Measurements from ENCODE around the gene AFAP1.

The AFAP1 gene

DNA sequence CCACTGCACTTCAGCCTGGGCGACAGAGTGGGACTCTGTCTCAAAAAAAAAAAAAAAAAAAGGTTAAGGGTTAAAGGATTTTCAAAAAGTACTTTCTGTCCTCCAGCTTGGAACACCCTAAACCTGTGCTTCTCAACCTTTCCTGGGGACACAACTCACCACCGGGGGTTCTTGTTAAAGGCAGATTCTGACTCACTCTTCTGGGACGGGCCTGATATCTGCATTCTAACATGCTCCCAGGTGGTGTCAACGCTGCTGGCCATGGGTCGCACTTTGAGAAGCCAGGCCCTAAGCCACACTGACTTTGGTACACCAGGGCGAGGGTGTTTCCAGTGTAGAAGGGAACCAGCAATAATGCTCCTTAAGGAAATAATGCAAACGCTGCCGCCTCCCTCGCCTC, 46.1 kb downstream of the AFAP1 start:
- no peak for DNase-seq (ENCODE audit: low read depth)

DNA sequence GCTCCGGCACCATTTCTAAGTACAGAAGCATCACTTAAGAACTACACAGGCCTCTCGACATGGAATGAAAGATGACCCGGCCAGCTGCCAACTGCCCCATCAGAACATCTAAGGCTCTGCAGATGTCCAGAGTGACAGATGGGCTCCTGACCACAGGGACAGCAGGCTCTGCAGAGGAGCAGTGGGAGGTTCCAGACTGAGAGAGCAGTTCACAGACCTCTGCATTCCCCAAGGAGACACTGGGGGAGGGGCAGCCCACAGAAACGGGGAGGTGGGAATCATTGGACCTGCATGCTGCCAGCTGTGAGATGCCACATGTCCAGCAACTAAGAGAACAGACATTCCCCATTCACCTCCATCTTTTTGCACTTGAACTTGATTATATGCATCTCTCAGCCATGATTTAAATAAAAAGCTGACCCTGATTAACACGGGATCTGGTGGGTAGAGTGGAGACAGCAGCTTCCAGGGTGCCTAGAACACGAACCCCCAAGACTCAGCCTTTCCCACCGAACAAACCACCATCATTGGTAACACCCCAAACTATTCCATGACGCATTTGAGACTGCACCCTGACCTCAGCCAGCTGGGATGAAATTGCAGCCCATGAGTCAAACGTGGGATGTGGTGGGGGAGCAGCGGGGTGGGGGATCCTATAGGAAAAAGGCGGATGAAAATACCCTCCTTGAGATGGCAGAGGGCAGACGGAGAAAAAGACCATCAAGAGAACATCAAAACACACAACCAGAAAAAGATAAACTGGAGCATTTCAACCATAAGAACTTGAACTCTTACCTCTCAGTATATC, 47.2 kb downstream of the AFAP1 start:
- peak; percentile 94 for DNase-seq (ENCODE audit: low read depth)

GRCh38 chr4:7890635-7891393, 48.8 kb downstream of the AFAP1 start:
- peak; percentile 86 for DNase-seq (ENCODE audit: low read depth)

GRCh38 chr4:7887436-7887835, 52.2 kb downstream of the AFAP1 start:
- DNase-seq (ENCODE audit: low read depth) = no peak

GRCh38 chr4:7886007-7886973, 53.4 kb downstream of the AFAP1 start:
- DNase-seq (ENCODE audit: low read depth) = peak; percentile 32

- no peak for DNase-seq (ENCODE audit: low read depth)
These were observed 54.2 kb downstream of the AFAP1 start for GRCh38 chr4:7885216-7886006.

GRCh38 chr4:7880683-7881082, 59.0 kb downstream of the AFAP1 start:
- DNase-seq (ENCODE audit: low read depth) = no peak

DNA sequence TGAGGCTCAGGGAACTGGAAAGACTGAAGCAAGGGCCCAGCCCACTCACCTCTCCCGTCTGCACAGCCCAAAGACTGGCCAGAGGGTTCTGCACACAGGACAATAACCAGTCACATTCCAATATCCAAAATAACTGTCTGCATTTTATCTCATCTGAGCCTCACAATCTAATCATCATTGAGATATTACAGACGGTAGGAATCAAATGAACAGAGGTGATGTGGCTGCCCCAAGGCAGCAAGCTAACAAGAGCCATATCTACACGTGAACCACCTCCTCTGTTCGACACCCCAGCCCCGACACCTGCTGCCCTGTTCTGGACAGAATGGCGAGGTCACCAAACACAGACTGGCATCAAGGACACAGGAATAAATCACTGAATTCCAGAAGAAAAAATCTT, 60.5 kb downstream of the AFAP1 start:
- DNase-seq (ENCODE audit: low read depth) = no peak

GRCh38 chr4:7878323-7878722, 61.3 kb downstream of the AFAP1 start:
- no peak for DNase-seq (ENCODE audit: low read depth)

DNA sequence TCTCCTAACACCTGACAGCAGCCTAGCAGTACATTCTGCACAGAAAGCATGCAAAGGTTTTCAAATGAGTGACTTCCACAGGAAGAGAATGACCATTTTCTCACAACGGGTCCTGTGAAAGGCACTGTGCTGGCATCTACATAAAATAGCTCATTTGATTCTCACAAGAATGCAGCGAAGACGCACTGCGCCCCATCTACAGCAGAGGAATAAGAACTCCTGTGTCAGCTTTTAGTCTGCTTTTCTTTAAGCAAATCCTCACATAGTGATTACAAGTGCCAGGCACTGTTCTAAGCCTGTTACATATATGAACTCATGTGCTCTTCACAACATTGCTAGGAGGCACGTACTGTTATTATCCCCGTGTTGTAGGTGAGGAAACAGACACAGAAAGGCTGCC, 62.5 kb downstream of the AFAP1 start:
- no peak for DNase-seq (ENCODE audit: low read depth)

DNA sequence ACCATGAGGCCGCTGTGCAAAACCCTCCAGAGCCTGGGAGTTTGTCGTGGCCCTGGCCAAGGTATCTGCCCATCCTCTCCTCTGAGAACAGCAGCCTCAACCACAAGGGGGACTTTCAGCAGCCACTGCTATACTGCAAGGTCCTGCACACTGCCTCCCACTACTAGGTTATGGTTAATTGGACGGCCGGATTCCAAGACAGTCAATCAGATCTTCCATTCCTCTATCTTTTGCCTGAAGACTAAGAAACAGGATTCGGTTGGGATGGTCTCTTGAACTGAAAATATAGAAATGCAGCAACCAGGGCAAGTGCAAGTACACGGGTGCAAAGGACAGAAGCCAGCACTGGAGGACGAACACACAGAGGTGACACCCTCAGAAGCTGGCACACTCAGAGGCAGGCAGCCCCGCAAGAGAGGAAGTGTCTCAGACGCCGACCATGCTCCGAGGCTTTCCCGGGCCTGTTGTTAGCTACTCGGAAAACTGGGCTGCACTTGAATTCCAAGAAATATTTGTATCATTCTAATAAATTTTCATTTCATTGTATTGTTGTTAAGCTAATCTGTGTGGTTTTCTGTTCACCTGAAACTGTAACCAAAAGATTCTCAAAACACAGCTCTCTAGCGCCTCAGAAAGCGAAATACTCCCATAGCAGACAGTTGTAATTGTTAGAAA, 63.3 kb downstream of the AFAP1 start:
- DNase-seq (ENCODE audit: low read depth) = peak; percentile 74

DNA sequence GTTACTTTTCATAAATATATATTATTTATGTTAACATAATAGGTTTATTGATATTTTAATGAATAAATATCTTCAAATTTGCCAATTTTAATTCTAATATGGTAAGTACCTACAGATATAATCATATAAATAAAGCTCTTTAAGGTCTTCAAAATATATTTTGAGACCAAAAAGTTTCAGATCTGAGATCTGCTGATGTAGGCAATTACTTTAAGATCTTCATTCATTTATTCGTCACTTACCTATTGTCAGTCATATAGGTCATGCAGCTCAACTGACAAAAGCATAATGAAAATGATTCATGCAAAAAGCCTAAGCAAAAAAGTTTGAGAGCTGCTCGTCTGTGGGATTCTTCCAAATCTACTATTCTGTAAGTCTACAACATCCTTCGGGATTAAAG, 64.8 kb downstream of the AFAP1 start:
- no peak for DNase-seq (ENCODE audit: low read depth)

DNA sequence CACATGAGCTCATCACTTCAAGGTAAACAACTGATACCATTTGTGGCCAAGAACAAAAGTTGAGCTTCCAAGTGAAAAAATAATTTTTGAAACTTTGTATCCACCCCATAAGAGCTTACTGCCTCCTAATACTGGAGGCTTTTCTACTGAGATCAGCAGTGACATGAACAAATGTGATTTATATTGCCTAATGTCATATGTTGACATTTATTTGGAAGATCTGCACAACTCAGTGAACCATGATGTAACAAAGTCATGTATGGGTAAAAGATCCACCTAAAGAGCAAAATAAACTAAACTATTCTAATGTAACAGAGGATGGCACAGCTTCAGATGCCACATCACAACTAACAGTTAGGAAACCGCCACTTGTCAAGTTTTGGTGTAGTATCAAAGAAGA, 65.8 kb downstream of the AFAP1 start:
- no peak for DNase-seq (ENCODE audit: low read depth)

- DNase-seq (ENCODE audit: low read depth) = peak; percentile 93
These were observed 67.3 kb downstream of the AFAP1 start for GRCh38 chr4:7872264-7872771.

GRCh38 chr4:7871356-7871755, 68.3 kb downstream of the AFAP1 start:
- no peak for DNase-seq (ENCODE audit: low read depth)

- DNase-seq (ENCODE audit: low read depth) = no peak
These were observed 70.7 kb downstream of the AFAP1 start for GRCh38 chr4:7868892-7869471.

DNA sequence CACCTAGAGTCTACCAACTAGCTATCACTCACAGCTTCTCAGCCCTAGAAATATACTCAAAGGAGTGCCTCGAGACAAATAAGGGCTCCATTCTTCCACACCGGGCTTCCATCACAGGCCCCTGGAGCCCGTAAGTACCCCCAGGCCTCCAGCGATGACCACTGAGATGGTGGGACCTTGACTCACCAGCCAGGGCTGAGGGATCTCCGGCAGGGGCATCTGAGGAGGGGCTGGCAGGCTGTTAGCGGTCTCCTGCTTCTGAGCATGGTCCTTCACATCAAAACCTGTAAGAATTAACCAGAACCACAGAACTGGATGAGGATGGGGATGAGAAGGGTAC, 71.3 kb downstream of the AFAP1 start:
- no peak for DNase-seq (ENCODE audit: low read depth)

DNA sequence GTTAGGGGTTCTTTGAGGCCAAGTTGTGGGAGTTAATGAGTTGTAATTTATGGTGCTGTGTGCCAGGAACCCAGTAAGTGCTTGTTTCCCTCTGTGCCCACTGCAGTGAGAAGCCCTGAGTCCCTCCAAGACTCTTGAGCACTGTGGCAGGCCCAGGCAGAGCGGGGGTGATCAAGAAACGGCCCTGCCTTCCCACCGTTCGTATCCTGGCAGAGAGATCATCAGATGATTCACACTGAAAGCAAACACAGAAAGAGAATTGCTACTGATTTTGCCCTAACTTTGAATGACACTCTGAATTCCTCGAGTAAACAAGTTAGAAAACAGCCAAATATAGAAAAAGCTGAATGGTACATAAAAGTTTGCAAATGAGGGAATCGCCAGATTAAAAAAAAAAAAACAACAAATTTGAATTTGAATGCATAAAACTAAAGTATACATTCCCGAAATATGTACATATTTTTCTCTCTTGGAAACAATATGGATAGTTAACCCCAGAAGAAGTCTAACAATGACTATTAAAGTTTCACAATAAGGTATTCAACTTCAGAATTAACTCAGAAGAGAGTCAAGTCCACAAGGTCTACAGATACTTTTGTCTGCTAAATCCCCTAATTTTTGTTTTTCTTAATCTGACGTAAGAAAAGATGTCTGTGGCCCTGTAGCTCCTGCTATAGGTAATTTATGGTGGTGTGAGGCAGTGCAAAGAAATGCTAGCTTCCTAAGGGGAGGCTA, 71.8 kb downstream of the AFAP1 start:
- DNase-seq (ENCODE audit: low read depth) = peak; percentile 69

- no peak for DNase-seq (ENCODE audit: low read depth)
These were observed 72.5 kb downstream of the AFAP1 start for GRCh38 chr4:7867191-7867590.

DNA sequence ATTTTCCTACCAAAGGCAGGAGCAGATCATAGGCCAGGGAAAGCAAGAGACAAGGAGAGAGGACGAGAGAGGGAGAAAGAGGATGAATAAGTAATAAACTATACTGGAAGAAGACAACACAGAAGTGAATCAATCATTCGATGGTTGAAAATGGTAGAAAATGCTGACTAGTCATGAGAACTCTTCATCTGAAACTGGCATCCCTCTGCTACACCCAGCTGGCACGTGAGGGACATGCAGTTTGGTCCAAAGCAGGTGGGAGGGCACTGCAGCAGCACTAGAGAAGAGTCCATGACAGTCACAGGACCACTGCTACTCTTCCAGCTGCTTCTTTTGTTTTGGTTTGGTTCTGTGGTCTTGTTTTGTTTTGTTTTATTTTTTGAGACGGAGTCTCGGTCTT, 74.1 kb downstream of the AFAP1 start:
- DNase-seq (ENCODE audit: low read depth) = no peak
